NCI-H2196 treated with DMSO at 0.1 percent for 48 hours (cell line): ENCODE data around the gene HDAC1.
"Not testable (repeated sequence)": the region's sequence is repeated elsewhere in the genome, so short reads cannot be mapped to it uniquely, and the experiment has no call there.

Experiments used
- DNase-seq: peaks from one replicate; lab custom pipeline; 2025; ENCODE audit not compliant: unreplicated experiment; lab: John Stamatoyannopoulos, UW

HDAC1 gene

GRCh38 chr1:32273391-32274208 is 18.3 kb upstream of the HDAC1 start:
- no peak for DNase-seq

- DNase-seq: no peak
These were observed 17.1 kb upstream of the HDAC1 start for GRCh38 chr1:32274646-32275340.

GRCh38 chr1:32275424-32275823 is 16.5 kb upstream of the HDAC1 start:
- DNase-seq: no peak

GRCh38 chr1:32276032-32276782 is 15.7 kb upstream of the HDAC1 start:
- no peak for DNase-seq

- not testable (repeated sequence) for DNase-seq
These were observed 7.1 kb upstream of the HDAC1 start for GRCh38 chr1:32284777-32285176.

- DNase-seq: no peak
These were observed 6.2 kb upstream of the HDAC1 start for GRCh38 chr1:32285658-32286057.

- DNase-seq: no peak
These were observed 5.1 kb upstream of the HDAC1 start for GRCh38 chr1:32286763-32287162.

- no peak for DNase-seq
These were observed 2.6 kb upstream of the HDAC1 start for GRCh38 chr1:32289256-32289655.

- no peak for DNase-seq
These were observed 657 bp upstream of the HDAC1 start for GRCh38 chr1:32291145-32291707.

- not testable (repeated sequence) for DNase-seq
These were observed 6.3 kb downstream of the HDAC1 start for GRCh38 chr1:32298211-32298610.

GRCh38 chr1:32299327-32299726 is 7.4 kb downstream of the HDAC1 start:
- no peak for DNase-seq

GRCh38 chr1:32303358-32303757 is 11.5 kb downstream of the HDAC1 start:
- no peak for DNase-seq

- DNase-seq: no peak
These were observed 12.2 kb downstream of the HDAC1 start for GRCh38 chr1:32303997-32304622.

- DNase-seq: no peak
These were observed 13.4 kb downstream of the HDAC1 start for GRCh38 chr1:32305310-32305709.

- DNase-seq: no peak
These were observed 15.4 kb downstream of the HDAC1 start for GRCh38 chr1:32307324-32307723.

- DNase-seq: no peak
These were observed 18.1 kb downstream of the HDAC1 start for GRCh38 chr1:32309960-32310359.

GRCh38 chr1:32311709-32312393 is 20.0 kb downstream of the HDAC1 start:
- no peak for DNase-seq

GRCh38 chr1:32316903-32317277 is 25.0 kb downstream of the HDAC1 start:
- DNase-seq: no peak

GRCh38 chr1:32318127-32318869 is 26.4 kb downstream of the HDAC1 start:
- no peak for DNase-seq
